ENCODE measurements around the gene HDAC4. TPM values are rescaled to one million over a fixed set of nuclear protein-coding genes. Genes with fewer than 3 reads are reported as not detected.

The HDAC4 gene
- total RNA-seq, 2 donors from 2014 or later = 22.3 to 48.6 TPM

DNA sequence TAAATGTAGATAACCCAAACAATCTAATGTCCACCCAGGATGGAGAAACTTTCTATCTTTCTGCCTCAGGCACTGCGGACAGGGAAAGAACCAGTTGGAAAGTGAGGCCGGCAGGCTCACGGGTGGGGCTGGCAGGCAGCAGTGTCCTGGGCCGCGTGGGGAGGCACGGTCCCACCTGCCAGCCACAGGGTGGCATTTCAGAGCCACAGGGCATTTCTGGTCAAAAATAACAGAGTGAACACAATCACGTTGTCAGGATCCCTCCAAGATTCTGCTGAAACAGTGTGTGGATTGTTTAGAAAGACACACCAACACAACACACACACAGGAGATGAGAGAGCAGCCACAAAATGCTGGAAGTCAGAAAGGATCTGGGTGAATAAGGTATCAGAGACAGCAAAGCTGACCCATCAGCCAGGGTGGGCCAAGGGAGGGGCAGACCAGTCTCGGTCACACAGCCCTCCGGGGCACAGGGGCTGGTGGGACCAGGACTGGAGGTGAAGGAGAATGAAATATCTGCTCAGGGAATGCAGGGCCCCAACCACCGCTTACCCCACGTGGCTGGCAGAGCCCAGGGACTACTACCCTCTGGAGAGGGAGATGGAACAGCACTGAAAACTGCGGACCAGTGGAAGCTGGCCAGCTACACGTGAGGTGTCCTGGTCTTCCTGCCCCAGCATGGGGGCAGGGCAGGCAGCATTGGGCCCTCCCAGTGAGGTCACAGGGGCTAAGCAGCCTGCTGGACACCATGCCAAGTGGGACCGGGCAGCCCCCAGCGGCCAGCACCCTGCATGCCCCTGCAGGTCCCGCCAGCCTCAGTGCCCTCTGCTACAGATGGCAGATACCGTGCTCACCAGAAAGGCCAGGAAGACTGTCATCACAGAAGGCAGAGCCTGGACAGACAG lies 173.9 kb downstream of the HDAC4 start:
- ATAC-seq (no peak), DNase-seq (ENCODE audit: low spot score) (no peak)
- H3K9me3 Mint-ChIP-seq = no peaks in the 10 kb centered on the region
- peak overlapping the region in 1 of 2 donors; percentile 49 for H3K27ac Mint-ChIP-seq
- peaks cover 59 to 60% of the 10 kb centered on the region in 2 donors for H3K4me1 Mint-ChIP-seq (ENCODE audit: low read depth in 2 of 2)
- H3K27me3 Mint-ChIP-seq = no peaks in the 10 kb centered on the region
- no peaks in the 10 kb centered on the region for H3K36me3 Mint-ChIP-seq
- H3K4me3 Mint-ChIP-seq = no peak overlapping the region

DNA sequence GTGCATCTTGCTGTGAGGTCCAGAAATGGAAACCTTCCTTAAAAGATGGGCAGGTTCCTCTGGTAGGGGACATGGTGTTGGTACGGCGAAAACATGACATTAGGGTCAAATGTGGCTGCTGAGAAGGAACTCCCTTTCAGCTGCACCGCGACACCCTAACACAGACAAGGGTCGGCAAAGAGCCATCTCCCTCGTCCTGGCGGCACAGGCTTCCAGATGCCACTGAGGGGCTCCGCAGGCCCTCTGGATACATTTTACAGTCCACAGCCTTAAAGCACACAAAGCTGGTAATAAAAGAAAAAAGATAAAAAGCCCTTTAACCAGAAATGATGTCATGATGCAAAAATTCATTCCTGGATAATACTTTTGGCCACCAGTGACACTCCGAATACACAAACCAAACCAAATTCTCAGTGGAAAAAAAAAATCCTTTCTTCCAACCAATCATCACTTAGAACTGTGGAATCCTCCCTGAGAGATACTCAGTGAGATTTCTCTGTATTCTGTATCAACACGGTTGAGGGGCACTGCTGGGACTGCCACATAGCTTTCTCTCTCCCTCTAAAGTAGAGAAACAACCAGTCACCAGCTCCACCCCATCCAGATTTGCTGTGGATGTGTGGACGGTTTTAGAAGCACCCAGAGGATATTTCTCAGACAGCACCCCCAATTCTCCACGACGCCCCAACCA lies 174.8 kb downstream of the HDAC4 start:
- Mint-ChIP-seq H3K27ac (peak overlapping the region in 1 of 2 donors; percentile 49), H3K4me1 (ENCODE audit: low read depth in 2 of 2) (peaks cover 64% of the 10 kb centered on the region in 2 donors), H3K27me3 (no peaks in the 10 kb centered on the region), H3K4me3 (no peak overlapping the region), H3K36me3 (no peaks in the 10 kb centered on the region), H3K9me3 (no peaks in the 10 kb centered on the region)
- ATAC-seq (no peak), DNase-seq (ENCODE audit: low spot score) (no peak)

DNA sequence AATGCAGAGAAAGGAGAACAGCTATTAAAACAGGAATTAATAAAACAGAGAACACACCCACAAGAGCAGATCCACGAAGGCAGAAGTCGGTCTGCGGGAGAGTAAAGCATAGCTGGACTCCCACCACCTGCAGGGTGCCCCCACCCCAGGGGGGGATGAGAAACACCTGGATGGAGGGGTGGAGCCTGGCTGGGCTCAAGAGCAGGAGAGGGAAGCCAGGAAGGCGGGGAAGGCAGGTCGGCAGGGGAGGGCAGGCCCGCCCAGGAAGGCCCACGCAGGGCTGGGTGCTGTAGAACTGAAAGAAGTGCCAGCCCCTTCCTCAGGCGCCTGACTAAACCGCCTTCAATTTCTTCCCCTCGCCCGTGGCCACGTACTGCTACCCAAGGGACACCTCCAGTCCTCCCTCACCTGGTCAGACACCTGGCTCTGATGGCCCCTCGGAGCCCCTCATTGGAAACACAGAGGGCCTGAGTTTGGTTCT lies 175.4 kb downstream of the HDAC4 start:
- no peaks in the 10 kb centered on the region for H3K27me3 Mint-ChIP-seq
- peaks cover 61 to 63% of the 10 kb centered on the region in 2 donors for H3K4me1 Mint-ChIP-seq (ENCODE audit: low read depth in 2 of 2)
- no peaks in the 10 kb centered on the region for H3K36me3 Mint-ChIP-seq
- H3K27ac Mint-ChIP-seq = peak overlapping the region; percentile 30 to 93
- H3K4me3 Mint-ChIP-seq = no peak overlapping the region
- no peak for ATAC-seq
- no peaks in the 10 kb centered on the region for H3K9me3 Mint-ChIP-seq
- no peak for DNase-seq (ENCODE audit: low spot score)

DNA sequence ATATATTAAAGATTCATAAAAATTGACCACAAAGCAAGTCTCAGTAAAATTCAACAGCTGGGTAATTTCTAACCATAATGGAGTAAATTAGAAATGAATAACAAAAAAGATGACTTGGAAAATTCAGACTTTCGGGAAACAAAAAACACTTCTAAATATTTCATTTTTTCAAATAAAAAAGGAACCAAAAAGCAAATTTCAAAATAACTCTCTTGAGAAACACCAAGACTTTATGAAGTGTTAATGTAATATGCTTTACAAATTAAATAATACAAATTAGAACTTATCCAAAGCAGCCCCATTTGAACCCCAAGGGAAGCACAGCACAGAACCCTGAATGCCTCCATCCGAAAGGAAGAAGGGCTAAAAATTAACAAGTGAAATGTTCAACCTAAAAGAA lies 175.9 kb downstream of the HDAC4 start:
- Mint-ChIP-seq H3K27me3 (no peaks in the 10 kb centered on the region), H3K36me3 (no peaks in the 10 kb centered on the region), H3K4me3 (no peak overlapping the region), H3K27ac (peak overlapping the region; percentile 30 to 93), H3K4me1 (ENCODE audit: low read depth in 2 of 2) (peaks cover 58 to 67% of the 10 kb centered on the region in 2 donors), H3K9me3 (no peaks in the 10 kb centered on the region)
- ATAC-seq (no peak), DNase-seq (ENCODE audit: low spot score) (no peak)

DNA sequence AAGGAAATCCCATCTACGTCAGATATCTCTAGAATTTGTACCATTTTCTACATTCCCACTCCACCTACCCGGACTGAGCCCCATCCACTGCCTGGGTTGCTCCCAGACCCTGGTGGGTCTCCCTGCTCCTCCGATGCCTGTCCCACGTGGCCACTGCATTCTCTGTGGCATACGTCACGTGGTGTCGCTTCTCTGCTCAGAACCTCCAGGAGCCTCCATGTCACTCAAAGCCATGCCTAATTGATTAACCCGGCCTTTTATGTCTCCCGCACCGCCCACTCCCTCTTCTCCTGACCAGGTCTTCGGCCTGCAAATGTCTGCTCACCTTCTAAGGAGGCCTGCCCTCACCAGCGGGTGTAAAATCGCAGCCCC lies 176.6 kb downstream of the HDAC4 start:
- DNase-seq (ENCODE audit: low spot score) (no peak), ATAC-seq (no peak)
- H3K4me1 Mint-ChIP-seq (ENCODE audit: low read depth in 2 of 2) = peaks cover 54 to 67% of the 10 kb centered on the region in 2 donors
- H3K9me3 Mint-ChIP-seq = no peaks in the 10 kb centered on the region
- peak overlapping the region; percentile 30 to 93 for H3K27ac Mint-ChIP-seq
- H3K4me3 Mint-ChIP-seq = no peak overlapping the region
- H3K27me3 Mint-ChIP-seq = no peaks in the 10 kb centered on the region
- no peaks in the 10 kb centered on the region for H3K36me3 Mint-ChIP-seq

DNA sequence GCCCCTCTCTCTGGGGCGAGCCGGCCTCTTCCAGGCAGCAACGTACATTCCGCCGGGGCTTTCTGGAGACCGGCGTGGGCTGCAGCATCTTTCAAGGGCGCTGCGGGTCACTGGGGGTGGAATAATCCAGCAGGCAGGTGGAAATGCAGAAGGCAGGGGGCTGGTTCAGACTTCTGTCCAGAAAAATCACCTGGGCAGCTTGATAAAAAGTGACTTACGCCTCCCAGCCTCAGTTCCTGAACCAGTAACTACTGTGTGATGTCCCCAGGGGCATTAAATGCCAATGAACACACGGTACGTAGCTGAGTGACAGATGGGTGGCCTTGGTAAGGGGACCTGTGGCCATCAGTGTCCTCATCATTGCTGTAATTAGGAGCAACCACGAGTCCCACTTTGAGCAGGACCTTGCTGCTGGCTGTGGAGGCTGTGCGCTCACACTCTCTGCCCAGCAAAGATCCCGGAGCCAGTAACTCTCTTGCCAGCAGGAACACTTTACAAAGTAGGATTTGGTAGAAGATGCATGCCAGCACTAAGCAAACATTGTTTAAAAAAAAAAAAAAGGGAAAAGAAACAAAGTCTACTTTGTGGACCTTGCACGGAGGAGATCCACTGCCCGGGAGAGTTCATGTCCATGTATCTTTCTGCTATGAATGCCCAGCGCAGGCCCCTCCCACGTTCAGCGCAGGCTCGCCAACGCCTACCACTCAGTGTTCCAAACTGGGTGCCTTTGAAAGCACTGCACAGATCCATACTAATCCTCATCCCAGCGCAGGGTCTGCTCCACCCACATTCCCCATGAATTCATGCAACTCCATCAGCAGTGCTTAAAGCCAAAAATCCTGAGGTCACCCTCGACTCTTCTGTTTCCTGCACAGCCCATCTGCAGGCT lies 177.3 kb downstream of the HDAC4 start:
- peaks cover 55 to 66% of the 10 kb centered on the region in 2 donors for H3K4me1 Mint-ChIP-seq (ENCODE audit: low read depth in 2 of 2)
- H3K27ac Mint-ChIP-seq = peak overlapping the region; percentile 78 to 93
- H3K4me3 Mint-ChIP-seq = peak overlapping the region; percentile 83
- ATAC-seq (no peak), DNase-seq (ENCODE audit: low spot score) (no peak)
- H3K9me3 Mint-ChIP-seq = no peaks in the 10 kb centered on the region
- no peaks in the 10 kb centered on the region for H3K27me3 Mint-ChIP-seq
- H3K36me3 Mint-ChIP-seq = no peaks in the 10 kb centered on the region

DNA sequence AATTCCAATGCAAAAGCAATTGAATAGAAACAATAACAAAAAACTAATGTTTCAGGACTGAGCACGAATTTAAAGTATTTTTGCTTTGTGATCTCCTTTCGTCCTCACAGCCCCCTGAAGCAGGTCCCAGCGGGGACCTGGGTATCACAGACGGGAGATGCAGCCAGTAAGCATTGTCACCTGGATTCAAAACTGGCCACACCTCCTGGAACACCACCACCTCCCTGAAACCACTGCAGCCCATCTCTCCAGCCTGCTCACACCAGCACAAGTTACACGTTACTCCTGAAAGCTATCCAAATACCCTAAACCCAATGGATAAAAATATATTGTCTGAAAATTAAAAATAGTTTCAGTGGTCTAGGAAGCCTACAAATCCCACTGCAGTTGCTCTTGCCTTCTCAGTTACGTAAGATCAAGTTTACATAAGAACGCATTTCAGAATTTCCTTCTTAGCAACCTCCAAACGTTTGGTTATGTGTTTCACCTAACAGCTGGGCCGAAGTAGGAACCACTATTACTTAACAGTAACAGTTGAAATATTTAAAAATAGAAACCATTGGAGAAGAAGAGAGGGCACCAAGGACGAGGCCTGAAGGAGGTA lies 178.0 kb downstream of the HDAC4 start:
- Mint-ChIP-seq H3K4me3 (peak overlapping the region; percentile 83), H3K36me3 (no peaks in the 10 kb centered on the region), H3K4me1 (ENCODE audit: low read depth in 2 of 2) (peaks cover 48 to 63% of the 10 kb centered on the region in 2 donors), H3K27me3 (no peaks in the 10 kb centered on the region), H3K27ac (peak overlapping the region; percentile 78 to 93), H3K9me3 (no peaks in the 10 kb centered on the region)
- no peak for ATAC-seq
- no peak for DNase-seq (ENCODE audit: low spot score)

DNA sequence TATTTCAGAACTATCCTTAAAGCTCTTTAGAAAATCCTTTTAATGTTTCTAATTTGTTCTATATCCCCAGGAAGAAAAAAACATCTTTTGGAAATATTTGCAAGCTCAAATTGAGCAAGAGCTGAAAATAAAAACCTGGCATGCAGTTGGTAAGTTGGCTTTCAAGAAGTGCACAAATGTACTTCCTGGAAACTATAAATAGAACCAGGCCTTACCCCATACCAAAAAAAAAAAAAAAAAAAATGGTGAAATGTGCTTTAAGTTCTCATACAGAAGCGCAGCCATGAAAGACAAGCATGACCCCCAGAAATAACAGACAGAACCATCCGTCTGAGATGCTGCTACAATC lies 178.5 kb downstream of the HDAC4 start:
- ATAC-seq = peak in 1 of 2 donors; percentile 64
- Mint-ChIP-seq H3K27ac (peak overlapping the region; percentile 78 to 93), H3K9me3 (no peaks in the 10 kb centered on the region), H3K4me1 (ENCODE audit: low read depth in 2 of 2) (peaks cover 49 to 66% of the 10 kb centered on the region in 2 donors), H3K4me3 (peak overlapping the region; percentile 83), H3K27me3 (no peaks in the 10 kb centered on the region), H3K36me3 (no peaks in the 10 kb centered on the region)
- DNase-seq (ENCODE audit: low spot score) = no peak

DNA sequence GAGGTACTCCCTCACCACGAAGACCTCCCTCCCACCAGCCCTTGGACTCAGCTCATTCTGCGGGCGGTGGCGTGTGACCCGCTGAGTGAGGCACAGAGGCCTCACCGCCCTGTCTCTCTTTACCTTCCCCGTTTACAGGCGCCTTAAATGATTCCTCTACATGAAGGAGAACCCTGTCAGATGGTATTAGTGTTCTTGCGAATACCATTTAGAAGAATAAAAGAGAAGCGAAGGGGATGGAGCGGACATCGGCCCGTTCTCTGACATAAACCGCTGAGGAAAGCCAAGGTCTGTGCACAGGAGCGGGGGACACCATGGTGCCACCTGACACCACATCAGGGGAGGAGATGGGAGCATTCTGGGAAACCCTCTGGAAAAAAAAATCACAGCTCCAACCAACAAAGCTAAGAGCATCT lies 179.8 kb downstream of the HDAC4 start:
- Mint-ChIP-seq H3K27ac (peak overlapping the region in 1 of 2 donors; percentile 93), H3K4me1 (ENCODE audit: low read depth in 2 of 2) (peaks cover 54 to 70% of the 10 kb centered on the region in 2 donors), H3K27me3 (no peaks in the 10 kb centered on the region), H3K36me3 (no peaks in the 10 kb centered on the region), H3K9me3 (no peaks in the 10 kb centered on the region), H3K4me3 (no peak overlapping the region)
- ATAC-seq = no peak
- no peak for DNase-seq (ENCODE audit: low spot score)

DNA sequence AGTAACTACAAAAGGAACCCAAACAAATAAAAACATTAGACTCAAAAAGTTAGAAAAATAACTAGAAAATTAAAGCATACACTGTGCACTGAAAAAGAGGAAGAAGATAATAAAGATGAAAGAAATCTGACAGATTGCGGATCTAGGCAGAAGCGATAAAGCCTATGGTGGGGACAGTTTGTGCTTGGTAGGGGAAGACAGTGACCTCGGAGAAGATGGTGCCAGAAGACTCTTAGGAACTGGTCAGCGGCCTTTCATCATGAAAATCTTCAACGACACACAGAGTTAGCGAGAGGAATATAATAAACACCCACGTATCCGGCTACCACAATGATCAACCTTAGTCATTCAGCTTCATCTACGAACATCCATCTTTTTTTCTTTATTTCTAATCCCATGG lies 180.5 kb downstream of the HDAC4 start:
- H3K4me3 Mint-ChIP-seq = no peak overlapping the region
- no peak overlapping the region for H3K27ac Mint-ChIP-seq
- no peak for DNase-seq (ENCODE audit: low spot score)
- ATAC-seq = no peak
- H3K36me3 Mint-ChIP-seq = no peaks in the 10 kb centered on the region
- H3K9me3 Mint-ChIP-seq = no peaks in the 10 kb centered on the region
- no peaks in the 10 kb centered on the region for H3K27me3 Mint-ChIP-seq
- H3K4me1 Mint-ChIP-seq (ENCODE audit: low read depth in 2 of 2) = peaks cover 57 to 71% of the 10 kb centered on the region in 2 donors

DNA sequence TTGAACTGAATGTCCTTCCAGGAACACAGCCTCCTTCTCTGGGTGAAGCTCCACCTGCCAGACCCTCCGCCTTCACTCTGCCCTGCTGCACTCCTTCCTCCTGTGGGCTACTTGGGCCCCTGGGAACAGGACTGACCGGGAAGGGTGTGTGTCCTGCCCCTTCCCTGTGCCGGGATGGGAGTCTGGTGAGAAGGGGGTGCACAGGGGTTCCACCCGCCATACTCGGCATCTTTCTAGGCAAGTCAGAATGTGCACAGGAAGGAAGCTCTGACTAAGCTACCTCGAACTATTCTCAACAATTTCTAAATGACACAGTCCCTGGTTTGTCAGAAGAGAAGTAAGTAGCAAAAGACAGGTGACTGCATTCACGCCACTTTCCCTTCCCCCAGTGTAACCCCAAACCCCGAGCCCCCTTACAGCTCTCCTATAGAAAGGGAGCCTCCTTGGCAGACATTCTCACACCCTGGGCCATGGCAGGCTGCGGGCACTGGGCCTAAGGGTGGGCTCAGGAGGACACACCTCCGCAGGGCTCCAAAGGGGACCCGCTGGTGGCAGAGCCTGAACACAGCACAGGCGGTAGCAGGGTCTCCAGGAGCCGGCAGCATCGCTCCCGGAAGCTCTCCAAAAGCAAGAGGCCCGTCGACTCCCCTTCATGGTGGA lies 184.1 kb downstream of the HDAC4 start:
- no peaks in the 10 kb centered on the region for H3K27me3 Mint-ChIP-seq
- H3K36me3 Mint-ChIP-seq = no peaks in the 10 kb centered on the region
- peak overlapping the region; percentile 82 for H3K4me3 Mint-ChIP-seq
- peak; percentile 93 to 95 for ATAC-seq
- peaks cover 48 to 56% of the 10 kb centered on the region in 2 donors for H3K4me1 Mint-ChIP-seq (ENCODE audit: low read depth in 2 of 2)
- DNase-seq (ENCODE audit: low spot score) = peak; percentile 71
- H3K27ac Mint-ChIP-seq = peak overlapping the region; percentile 75 to 88
- H3K9me3 Mint-ChIP-seq = no peaks in the 10 kb centered on the region

DNA sequence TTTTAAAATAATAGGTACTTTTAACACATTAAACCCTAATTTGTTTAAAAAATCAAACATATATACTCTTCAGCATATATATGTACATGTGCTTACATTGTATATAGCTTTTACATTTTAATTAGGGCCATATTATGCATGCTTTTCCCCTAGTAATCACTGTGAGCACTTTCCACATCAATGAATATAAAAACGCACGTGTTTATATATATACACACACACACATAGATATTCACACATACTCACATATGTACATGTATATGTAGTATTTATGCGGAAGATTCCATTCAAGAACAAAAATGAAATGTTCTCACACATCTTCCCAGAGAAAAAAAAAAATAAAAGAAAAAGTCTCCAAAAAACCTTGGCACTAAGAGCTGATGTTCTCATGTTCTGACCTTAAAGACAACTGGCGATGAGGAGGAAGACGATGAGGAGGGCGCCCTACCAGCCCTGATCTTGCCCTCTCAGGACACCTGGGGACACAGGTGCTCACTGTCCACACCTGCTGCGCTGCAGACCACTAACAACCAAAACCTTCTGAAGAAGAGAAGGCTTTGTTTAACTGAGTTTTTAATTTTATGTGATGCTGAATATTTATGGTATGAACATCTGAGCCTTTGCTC lies 184.7 kb downstream of the HDAC4 start:
- Mint-ChIP-seq H3K9me3 (no peaks in the 10 kb centered on the region), H3K27me3 (no peaks in the 10 kb centered on the region), H3K4me3 (peak overlapping the region; percentile 82), H3K27ac (peak overlapping the region; percentile 75 to 88), H3K36me3 (no peaks in the 10 kb centered on the region), H3K4me1 (ENCODE audit: low read depth in 2 of 2) (peaks cover 44 to 56% of the 10 kb centered on the region in 2 donors)
- DNase-seq (ENCODE audit: low spot score) = no peak
- ATAC-seq = no peak
